OCI-LY1 (cell line): ENCODE measurements around the gene DLX1.

Experiments used
- H2AFZ ChIP-seq: fragments of 200-600 bp; sonication (generic), shearing (Covaris generic); 2 replicates; pipeline ENCODE4 v1.6.0; 2014; ENCODE audit warnings: antibody characterized with exemption, mild to moderate bottlenecking, low read length
- H3F3A ChIP-seq: fragments of 200-600 bp; sonication (generic), shearing (Covaris generic); 2 replicates; pipeline ENCODE4 v1.6.0; 2014; ENCODE audit warnings: mild to moderate bottlenecking, antibody characterized with exemption, low read length, moderate library complexity; ENCODE audit not compliant: insufficient read depth
- H3K27ac ChIP-seq: fragments of 200-600 bp; sonication (generic); 2 replicates; pipeline ENCODE4 v1.5.1; 2014; ENCODE audit warnings: low read length, mixed run types, mild to moderate bottlenecking, low read depth; ENCODE audit not compliant: poor library complexity, severe bottlenecking
- H3K27me3 ChIP-seq: fragments of 200-600 bp; sonication (generic); 2 replicates; pipeline ENCODE4 v1.6.0; 2014; ENCODE audit warnings: antibody characterized with exemption, mild to moderate bottlenecking, low read length, moderate library complexity; ENCODE audit not compliant: insufficient read depth
- H3K36me3 ChIP-seq: fragments of 200-600 bp; sonication (generic); 2 replicates; pipeline ENCODE4 v1.6.1; 2014; ENCODE audit warnings: mild to moderate bottlenecking, antibody characterized with exemption, low read length, moderate library complexity, mixed read lengths; ENCODE audit not compliant: insufficient read depth
- H3K4me1 ChIP-seq: fragments of 200-600 bp; sonication (generic); 2 replicates; pipeline ENCODE4 v1.5.1; 2014; ENCODE audit warnings: mild to moderate bottlenecking, low read length, moderate library complexity; ENCODE audit not compliant: insufficient read depth, severe bottlenecking
- H3K4me2 ChIP-seq: fragments of 200-600 bp; sonication (generic), shearing (Covaris generic); 2 replicates; pipeline ENCODE4 v1.6.1; 2014; ENCODE audit warnings: low read length
- H3K4me3 ChIP-seq: fragments of 200-600 bp; sonication (generic); 2 replicates; pipeline ENCODE4 v1.5.1; 2014; ENCODE audit warnings: low read length, low read depth, mild to moderate bottlenecking, mixed read lengths; ENCODE audit not compliant: poor library complexity, severe bottlenecking
- H3K79me2 ChIP-seq: fragments of 200-600 bp; shearing (Covaris generic); 2 replicates; pipeline ENCODE4 v1.6.1; 2016; ENCODE audit warnings: mixed run types, low read length, mixed read lengths; ENCODE audit not compliant: insufficient read depth
- H3K9ac ChIP-seq: fragments of 200-600 bp; sonication (generic), shearing (Covaris generic); 2 replicates; pipeline ENCODE4 v1.6.1; 2014; ENCODE audit warnings: mild to moderate bottlenecking, low read length, mixed read lengths
- H3K9me2 ChIP-seq: fragments of 200-600 bp; sonication (generic), shearing (Covaris generic); 2 replicates; pipeline ENCODE4 v1.6.1; 2014; ENCODE audit warnings: low read depth, mild to moderate bottlenecking, low read length, mixed read lengths
- H3K9me3 ChIP-seq: fragments of 200-600 bp; shearing (Covaris generic); 2 replicates; pipeline ENCODE4 v1.6.1; 2014; ENCODE audit warnings: low read length, mixed read lengths
- H4K20me1 ChIP-seq: fragments of 200-600 bp; sonication (generic), shearing (Covaris generic); 2 replicates; pipeline ENCODE4 v1.6.0; 2016; ENCODE audit warnings: mild to moderate bottlenecking, low read length; ENCODE audit not compliant: insufficient read depth
- EZH2 ChIP-seq: fragments of 200-600 bp; sonication (generic), shearing (Covaris generic); IDR thresholded peaks from 2 replicates; pipeline ENCODE4 v1.8.0; 2017; ENCODE audit warnings: borderline replicate concordance, mixed run types, mild to moderate bottlenecking, antibody characterized with exemption, low read length, moderate library complexity, mixed read lengths
- TF ChIP-seq, protein P1 (sequence below): fragments of 200-600 bp; sonication (generic), shearing (Covaris generic); IDR thresholded peaks from 2 replicates; pipeline ENCODE4 v1.5.1; 2017; ENCODE audit warnings: mild to moderate bottlenecking, antibody characterized with exemption, low read length, moderate library complexity, mixed read lengths

Gene DLX1

DNA sequence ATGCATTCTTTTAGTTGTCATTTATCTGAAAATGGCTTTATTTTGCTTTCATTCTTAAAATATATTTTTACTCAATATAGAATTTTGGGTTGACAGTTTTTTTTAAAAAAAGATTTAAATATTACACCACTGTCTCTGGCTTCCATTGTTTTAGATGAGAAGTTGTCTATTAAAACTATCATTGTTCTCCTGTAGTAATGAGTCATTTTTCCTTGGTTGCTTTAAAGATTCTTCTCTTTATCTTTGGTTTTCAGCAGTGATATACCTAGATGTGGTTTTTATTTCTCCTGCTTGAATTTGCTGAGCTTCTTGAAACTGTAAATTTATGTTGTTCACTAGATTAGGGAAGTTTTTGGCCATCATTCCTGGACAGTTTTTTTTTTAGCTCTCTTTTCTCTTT lies 44.1 kb downstream of the DLX1 start:
- H3K36me3 ChIP-seq = no peaks in the 10 kb centered on the region
- H3F3A ChIP-seq = no peaks in the 10 kb centered on the region
- no peaks in the 10 kb centered on the region for H4K20me1 ChIP-seq
- no peaks in the 10 kb centered on the region for H3K4me1 ChIP-seq
- H3K9ac ChIP-seq = no peak overlapping the region
- no peak overlapping the region for H3K4me2 ChIP-seq
- H3K4me3 ChIP-seq = no peak overlapping the region
- no peaks in the 10 kb centered on the region for H3K9me2 ChIP-seq
- H3K27ac ChIP-seq = no peak overlapping the region
- no peaks in the 10 kb centered on the region for H3K27me3 ChIP-seq
- no peak for TF ChIP-seq EZH2
- TF ChIP-seq, protein P1, sequence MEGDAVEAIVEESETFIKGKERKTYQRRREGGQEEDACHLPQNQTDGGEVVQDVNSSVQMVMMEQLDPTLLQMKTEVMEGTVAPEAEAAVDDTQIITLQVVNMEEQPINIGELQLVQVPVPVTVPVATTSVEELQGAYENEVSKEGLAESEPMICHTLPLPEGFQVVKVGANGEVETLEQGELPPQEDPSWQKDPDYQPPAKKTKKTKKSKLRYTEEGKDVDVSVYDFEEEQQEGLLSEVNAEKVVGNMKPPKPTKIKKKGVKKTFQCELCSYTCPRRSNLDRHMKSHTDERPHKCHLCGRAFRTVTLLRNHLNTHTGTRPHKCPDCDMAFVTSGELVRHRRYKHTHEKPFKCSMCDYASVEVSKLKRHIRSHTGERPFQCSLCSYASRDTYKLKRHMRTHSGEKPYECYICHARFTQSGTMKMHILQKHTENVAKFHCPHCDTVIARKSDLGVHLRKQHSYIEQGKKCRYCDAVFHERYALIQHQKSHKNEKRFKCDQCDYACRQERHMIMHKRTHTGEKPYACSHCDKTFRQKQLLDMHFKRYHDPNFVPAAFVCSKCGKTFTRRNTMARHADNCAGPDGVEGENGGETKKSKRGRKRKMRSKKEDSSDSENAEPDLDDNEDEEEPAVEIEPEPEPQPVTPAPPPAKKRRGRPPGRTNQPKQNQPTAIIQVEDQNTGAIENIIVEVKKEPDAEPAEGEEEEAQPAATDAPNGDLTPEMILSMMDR = no peak
- no peaks in the 10 kb centered on the region for H3K79me2 ChIP-seq
- H3K9me3 ChIP-seq = no peaks in the 10 kb centered on the region
- no peak overlapping the region for H2AFZ ChIP-seq

DNA sequence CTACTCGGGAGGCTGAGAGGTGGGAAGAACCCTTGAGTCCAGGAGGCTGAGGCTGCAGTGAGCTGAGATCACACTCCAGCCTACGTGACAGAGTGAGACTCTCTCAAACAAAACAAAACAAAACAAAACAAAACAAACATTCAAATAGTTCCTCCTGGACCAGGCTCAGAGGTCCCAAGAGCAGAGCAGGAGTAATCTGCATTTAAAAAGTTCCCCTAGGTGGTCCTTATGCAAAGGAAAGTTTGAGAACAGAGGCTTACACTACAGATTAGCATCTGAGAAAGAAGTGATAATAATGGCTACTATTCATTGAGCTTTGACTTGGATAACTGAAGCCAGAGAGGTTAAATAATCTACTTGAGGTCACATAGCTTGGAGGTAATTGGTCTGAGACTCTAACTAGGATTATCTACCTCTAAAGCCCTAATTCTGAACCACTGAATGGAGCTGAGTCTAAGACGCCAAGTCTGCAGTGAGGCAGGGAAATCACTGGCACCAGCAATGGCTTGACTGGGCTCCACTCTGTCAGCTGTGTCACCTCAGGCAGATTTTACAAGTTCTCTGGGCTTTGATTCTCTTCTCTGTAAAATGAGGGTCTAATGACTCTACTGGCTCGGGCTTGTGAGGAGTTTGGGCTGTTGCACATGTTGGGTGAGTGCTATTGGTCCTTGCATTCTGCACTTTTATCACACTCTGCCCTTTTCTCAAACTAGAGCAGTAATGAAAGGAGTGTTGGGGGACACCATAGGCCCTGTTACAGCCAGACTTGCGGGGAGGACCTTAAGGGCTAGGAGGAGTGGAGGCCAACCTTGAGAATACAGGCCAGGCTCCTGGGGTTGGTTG lies 46.6 kb downstream of the DLX1 start:
- Histone ChIP-seq H3K79me2 (no peaks in the 10 kb centered on the region), H3K4me3 (no peak overlapping the region), H2AFZ (no peak overlapping the region), H3K27me3 (no peaks in the 10 kb centered on the region), H3K9ac (no peak overlapping the region), H3K36me3 (no peaks in the 10 kb centered on the region), H3F3A (no peaks in the 10 kb centered on the region), H3K9me3 (no peaks in the 10 kb centered on the region), H3K27ac (no peak overlapping the region), H3K9me2 (no peaks in the 10 kb centered on the region), H3K4me2 (no peak overlapping the region), H3K4me1 (no peaks in the 10 kb centered on the region), H4K20me1 (no peaks in the 10 kb centered on the region)
- no peak for TF ChIP-seq EZH2
- TF ChIP-seq, protein P1 = no peak

DNA sequence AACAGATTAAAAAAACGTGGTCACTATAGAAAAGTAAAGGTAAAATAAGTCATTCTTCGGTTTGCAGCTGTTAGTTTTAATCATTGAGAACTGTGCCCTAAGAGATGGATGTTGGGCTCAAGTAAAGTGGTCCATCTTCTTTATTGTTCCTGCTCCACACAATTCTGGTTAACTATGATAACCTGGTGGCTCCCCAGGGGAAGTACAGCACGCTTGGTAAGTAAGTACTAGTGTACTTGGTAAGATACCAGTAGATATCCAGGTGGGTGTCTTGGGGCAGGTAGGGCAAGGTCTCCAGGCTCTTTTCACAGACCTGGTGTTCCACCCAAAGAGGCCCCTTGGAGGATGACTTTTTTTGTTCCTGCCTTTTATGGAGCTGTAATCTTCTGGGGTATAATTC lies 49.0 kb downstream of the DLX1 start:
- Histone ChIP-seq H3K4me1 (no peaks in the 10 kb centered on the region), H3K36me3 (no peaks in the 10 kb centered on the region), H2AFZ (no peak overlapping the region), H3K79me2 (no peaks in the 10 kb centered on the region), H3K4me2 (no peak overlapping the region), H3K27me3 (no peaks in the 10 kb centered on the region), H3K4me3 (no peak overlapping the region), H3K9ac (no peak overlapping the region), H3F3A (no peaks in the 10 kb centered on the region), H4K20me1 (no peaks in the 10 kb centered on the region), H3K9me3 (no peaks in the 10 kb centered on the region), H3K9me2 (no peaks in the 10 kb centered on the region), H3K27ac (no peak overlapping the region)
- no peak for TF ChIP-seq EZH2
- TF ChIP-seq, protein P1 = no peak
